Measurements from ENCODE around the gene CHST8. TPM values are rescaled to one million over a fixed set of nuclear protein-coding genes. Genes with fewer than 3 reads are reported as not detected.

Gene CHST8
- total and polyA plus RNA-seq, 2 of the 13 experiments (the other 11 are each of a cell fraction or from before 2014, with no cell fraction given), result not detected

- TF ChIP-seq, protein P1, sequence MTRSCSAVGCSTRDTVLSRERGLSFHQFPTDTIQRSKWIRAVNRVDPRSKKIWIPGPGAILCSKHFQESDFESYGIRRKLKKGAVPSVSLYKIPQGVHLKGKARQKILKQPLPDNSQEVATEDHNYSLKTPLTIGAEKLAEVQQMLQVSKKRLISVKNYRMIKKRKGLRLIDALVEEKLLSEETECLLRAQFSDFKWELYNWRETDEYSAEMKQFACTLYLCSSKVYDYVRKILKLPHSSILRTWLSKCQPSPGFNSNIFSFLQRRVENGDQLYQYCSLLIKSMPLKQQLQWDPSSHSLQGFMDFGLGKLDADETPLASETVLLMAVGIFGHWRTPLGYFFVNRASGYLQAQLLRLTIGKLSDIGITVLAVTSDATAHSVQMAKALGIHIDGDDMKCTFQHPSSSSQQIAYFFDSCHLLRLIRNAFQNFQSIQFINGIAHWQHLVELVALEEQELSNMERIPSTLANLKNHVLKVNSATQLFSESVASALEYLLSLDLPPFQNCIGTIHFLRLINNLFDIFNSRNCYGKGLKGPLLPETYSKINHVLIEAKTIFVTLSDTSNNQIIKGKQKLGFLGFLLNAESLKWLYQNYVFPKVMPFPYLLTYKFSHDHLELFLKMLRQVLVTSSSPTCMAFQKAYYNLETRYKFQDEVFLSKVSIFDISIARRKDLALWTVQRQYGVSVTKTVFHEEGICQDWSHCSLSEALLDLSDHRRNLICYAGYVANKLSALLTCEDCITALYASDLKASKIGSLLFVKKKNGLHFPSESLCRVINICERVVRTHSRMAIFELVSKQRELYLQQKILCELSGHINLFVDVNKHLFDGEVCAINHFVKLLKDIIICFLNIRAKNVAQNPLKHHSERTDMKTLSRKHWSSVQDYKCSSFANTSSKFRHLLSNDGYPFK (CRISPR knock-in tag; IDR thresholded peaks at IDR 0.05; ENCODE audit: borderline replicate concordance), result no peak; the same call in 1 of the 2 replicates
- TF ChIP-seq ZMAT3 (CRISPR knock-in tag; conservative IDR thresholded peaks at IDR 0.05) (no peak), ZNF432 (CRISPR knock-in tag; IDR thresholded peaks at IDR 0.05; ENCODE audit: borderline replicate concordance) (no peak), IKZF1 (IDR thresholded peaks at IDR 0.05) (no peak), ZSCAN31 (CRISPR knock-in tag; IDR thresholded peaks at IDR 0.05; ENCODE audit: low read depth) (peak; percentile 62; the same call in 1 of the 2 replicates), ZNF772 (CRISPR knock-in tag; IDR thresholded peaks at IDR 0.05) (no peak), EED (CRISPR knock-in tag; IDR thresholded peaks at IDR 0.05) (no peak), KDM6A (CRISPR knock-in tag; IDR thresholded peaks at IDR 0.05; ENCODE audit: low read depth) (no peak), ZNF780A (CRISPR knock-in tag; IDR thresholded peaks at IDR 0.05) (no peak), ZSCAN25 (CRISPR knock-in tag; IDR thresholded peaks at IDR 0.05) (no peak), EP300 (IDR thresholded peaks at IDR 0.05; ENCODE audit: low read depth in 2 of 2, low read length in 2 of 2) (no peak), EP300 (CRISPR knock-in tag; IDR thresholded peaks at IDR 0.05; ENCODE audit: borderline replicate concordance) (no peak), ZNF143 (CRISPR knock-in tag; IDR thresholded peaks at IDR 0.05) (no peak), PRPF4 (IDR thresholded peaks at IDR 0.05; ENCODE audit: low read depth, low read length, poor library complexity, severe bottlenecking) (no peak), NCOR1 (IDR thresholded peaks at IDR 0.05; ENCODE audit: borderline replicate concordance, low read length) (no peak), ZBTB8A (CRISPR knock-in tag; IDR thresholded peaks at IDR 0.05; ENCODE audit: borderline replicate concordance, low read depth) (no peak), ZNF761 (CRISPR knock-in tag; conservative IDR thresholded peaks at IDR 0.05) (no peak)
- TF ChIP-seq, protein P2, sequence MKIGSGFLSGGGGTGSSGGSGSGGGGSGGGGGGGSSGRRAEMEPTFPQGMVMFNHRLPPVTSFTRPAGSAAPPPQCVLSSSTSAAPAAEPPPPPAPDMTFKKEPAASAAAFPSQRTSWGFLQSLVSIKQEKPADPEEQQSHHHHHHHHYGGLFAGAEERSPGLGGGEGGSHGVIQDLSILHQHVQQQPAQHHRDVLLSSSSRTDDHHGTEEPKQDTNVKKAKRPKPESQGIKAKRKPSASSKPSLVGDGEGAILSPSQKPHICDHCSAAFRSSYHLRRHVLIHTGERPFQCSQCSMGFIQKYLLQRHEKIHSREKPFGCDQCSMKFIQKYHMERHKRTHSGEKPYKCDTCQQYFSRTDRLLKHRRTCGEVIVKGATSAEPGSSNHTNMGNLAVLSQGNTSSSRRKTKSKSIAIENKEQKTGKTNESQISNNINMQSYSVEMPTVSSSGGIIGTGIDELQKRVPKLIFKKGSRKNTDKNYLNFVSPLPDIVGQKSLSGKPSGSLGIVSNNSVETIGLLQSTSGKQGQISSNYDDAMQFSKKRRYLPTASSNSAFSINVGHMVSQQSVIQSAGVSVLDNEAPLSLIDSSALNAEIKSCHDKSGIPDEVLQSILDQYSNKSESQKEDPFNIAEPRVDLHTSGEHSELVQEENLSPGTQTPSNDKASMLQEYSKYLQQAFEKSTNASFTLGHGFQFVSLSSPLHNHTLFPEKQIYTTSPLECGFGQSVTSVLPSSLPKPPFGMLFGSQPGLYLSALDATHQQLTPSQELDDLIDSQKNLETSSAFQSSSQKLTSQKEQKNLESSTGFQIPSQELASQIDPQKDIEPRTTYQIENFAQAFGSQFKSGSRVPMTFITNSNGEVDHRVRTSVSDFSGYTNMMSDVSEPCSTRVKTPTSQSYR (CRISPR knock-in tag; IDR thresholded peaks at IDR 0.05; ENCODE audit: borderline replicate concordance), result no peak
- TF ChIP-seq, protein P3, sequence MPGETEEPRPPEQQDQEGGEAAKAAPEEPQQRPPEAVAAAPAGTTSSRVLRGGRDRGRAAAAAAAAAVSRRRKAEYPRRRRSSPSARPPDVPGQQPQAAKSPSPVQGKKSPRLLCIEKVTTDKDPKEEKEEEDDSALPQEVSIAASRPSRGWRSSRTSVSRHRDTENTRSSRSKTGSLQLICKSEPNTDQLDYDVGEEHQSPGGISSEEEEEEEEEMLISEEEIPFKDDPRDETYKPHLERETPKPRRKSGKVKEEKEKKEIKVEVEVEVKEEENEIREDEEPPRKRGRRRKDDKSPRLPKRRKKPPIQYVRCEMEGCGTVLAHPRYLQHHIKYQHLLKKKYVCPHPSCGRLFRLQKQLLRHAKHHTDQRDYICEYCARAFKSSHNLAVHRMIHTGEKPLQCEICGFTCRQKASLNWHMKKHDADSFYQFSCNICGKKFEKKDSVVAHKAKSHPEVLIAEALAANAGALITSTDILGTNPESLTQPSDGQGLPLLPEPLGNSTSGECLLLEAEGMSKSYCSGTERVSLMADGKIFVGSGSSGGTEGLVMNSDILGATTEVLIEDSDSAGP (CRISPR knock-in tag; IDR thresholded peaks at IDR 0.05; ENCODE audit: borderline replicate concordance), result peak; percentile 65; the same call in 1 of the 2 replicates
- TF ChIP-seq, protein P4, sequence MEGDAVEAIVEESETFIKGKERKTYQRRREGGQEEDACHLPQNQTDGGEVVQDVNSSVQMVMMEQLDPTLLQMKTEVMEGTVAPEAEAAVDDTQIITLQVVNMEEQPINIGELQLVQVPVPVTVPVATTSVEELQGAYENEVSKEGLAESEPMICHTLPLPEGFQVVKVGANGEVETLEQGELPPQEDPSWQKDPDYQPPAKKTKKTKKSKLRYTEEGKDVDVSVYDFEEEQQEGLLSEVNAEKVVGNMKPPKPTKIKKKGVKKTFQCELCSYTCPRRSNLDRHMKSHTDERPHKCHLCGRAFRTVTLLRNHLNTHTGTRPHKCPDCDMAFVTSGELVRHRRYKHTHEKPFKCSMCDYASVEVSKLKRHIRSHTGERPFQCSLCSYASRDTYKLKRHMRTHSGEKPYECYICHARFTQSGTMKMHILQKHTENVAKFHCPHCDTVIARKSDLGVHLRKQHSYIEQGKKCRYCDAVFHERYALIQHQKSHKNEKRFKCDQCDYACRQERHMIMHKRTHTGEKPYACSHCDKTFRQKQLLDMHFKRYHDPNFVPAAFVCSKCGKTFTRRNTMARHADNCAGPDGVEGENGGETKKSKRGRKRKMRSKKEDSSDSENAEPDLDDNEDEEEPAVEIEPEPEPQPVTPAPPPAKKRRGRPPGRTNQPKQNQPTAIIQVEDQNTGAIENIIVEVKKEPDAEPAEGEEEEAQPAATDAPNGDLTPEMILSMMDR (CRISPR knock-in tag; IDR thresholded peaks at IDR 0.05), result peak; percentile 36; the same call in 1 of the 2 replicates
These were observed 198.4 kb downstream of the CHST8 start (continued) for GRCh38 chr19:33819880-33820781.

Measured in HepG2 (cell line).